GM23338 (cell line): ENCODE measurements around the gene ARHGAP42. TPM values are rescaled to one million over a fixed set of nuclear protein-coding genes. Genes with fewer than 3 reads are reported as not detected.
"Not testable (repeated sequence)": the region's sequence is repeated elsewhere in the genome, so short reads cannot be mapped to it uniquely, and the experiment has no call there.

Experiments
- ATAC-seq: fragments of 200-7000 bp; cut with Tn5 transposase; 3 replicates; pipeline ENCODE4 v1.9.1; 2020
- DNase-seq: peaks from one replicate; pipeline ENCODE4 v3.0.0-alpha.2; 2015; ENCODE audit warnings: low spot score
- H2AFZ ChIP-seq: fragments of 200-600 bp; sonication (generic); 2 replicates; pipeline ENCODE4 v1.8.0; 2016; ENCODE audit warnings: antibody characterized with exemption, mild to moderate bottlenecking, moderate library complexity
- H3F3A ChIP-seq: fragments of 200-600 bp; sonication (generic); replicated peaks from 2 replicates; pipeline ENCODE4 v1.8.0; 2017; ENCODE audit warnings: antibody characterized with exemption, mixed run types, low read depth
- H3K27ac ChIP-seq: fragments of 200-600 bp; sonication (generic); 2 replicates; pipeline ENCODE4 v1.6.1; 2016; ENCODE audit warnings: low read depth
- H3K27me3 ChIP-seq: fragments of 200-600 bp; sonication (generic); 2 replicates; pipeline ENCODE4 v1.8.0; 2016; ENCODE audit warnings: mild to moderate bottlenecking, mixed run types, moderate library complexity; ENCODE audit not compliant: insufficient read depth
- H3K36me3 ChIP-seq: fragments of 200-600 bp; sonication (generic); 2 replicates; pipeline ENCODE4 v1.8.0; 2016; ENCODE audit warnings: mild to moderate bottlenecking; ENCODE audit not compliant: insufficient read depth
- H3K4me1 ChIP-seq: fragments of 200-600 bp; sonication (generic); 2 replicates; pipeline ENCODE4 v1.8.0; 2016; ENCODE audit warnings: mild to moderate bottlenecking, moderate library complexity; ENCODE audit not compliant: insufficient read depth
- H3K4me2 ChIP-seq: fragments of 200-600 bp; sonication (generic); 2 replicates; pipeline ENCODE4 v1.7.1; 2017; ENCODE audit warnings: mixed run types
- H3K4me3 ChIP-seq: fragments of 200-600 bp; sonication (generic); 2 replicates; pipeline ENCODE4 v1.6.1; 2016; ENCODE audit warnings: mixed run types
- H3K79me2 ChIP-seq: fragments of 200-600 bp; sonication (generic); replicated peaks from 2 replicates; pipeline ENCODE4 v1.8.0; 2017; ENCODE audit warnings: mild to moderate bottlenecking; ENCODE audit not compliant: insufficient read depth
- H3K9me2 ChIP-seq: fragments of 200-600 bp; sonication (generic); 2 replicates; pipeline ENCODE4 v1.8.0; 2017; ENCODE audit not compliant: insufficient read depth
- H4K20me1 ChIP-seq: fragments of 200-600 bp; sonication (generic); replicated peaks from 2 replicates; pipeline ENCODE4 v1.8.0; 2017; ENCODE audit warnings: mild to moderate bottlenecking; ENCODE audit not compliant: insufficient read depth
- H3K27ac Mint-ChIP-seq: 2 replicates; pipeline ENCODE4 v1.8.0; 2020; ENCODE audit warnings: inconsistent platforms, mild to moderate bottlenecking, moderate library complexity, mixed read lengths
- H3K27me3 Mint-ChIP-seq: 3 replicates; pipeline ENCODE4 v1.8.0; 2022; ENCODE audit warnings: low read depth, mild to moderate bottlenecking, moderate library complexity, mixed read lengths, inconsistent platforms; ENCODE audit not compliant: insufficient read depth, poor library complexity
- H3K36me3 Mint-ChIP-seq: 3 replicates; pipeline ENCODE4 v1.8.0; 2021; ENCODE audit warnings: low read depth, mild to moderate bottlenecking, inconsistent platforms, moderate library complexity, mixed read lengths
- H3K4me1 Mint-ChIP-seq: 3 replicates; pipeline ENCODE4 v1.8.0; 2020; ENCODE audit warnings: mild to moderate bottlenecking, inconsistent platforms, mixed read lengths
- H3K4me3 Mint-ChIP-seq: 3 replicates; pipeline ENCODE4 v1.8.0; 2021; ENCODE audit warnings: moderate library complexity, mild to moderate bottlenecking, inconsistent platforms, mixed read lengths
- H3K9me3 Mint-ChIP-seq: 3 replicates; pipeline ENCODE4 v1.8.0; 2020; ENCODE audit warnings: moderate library complexity, mild to moderate bottlenecking, inconsistent platforms, mixed read lengths
- CREB1 ChIP-seq: fragments of 250-450 bp; sonication (Bioruptor Pico); IDR thresholded peaks from 2 replicates; pipeline ENCODE4 v1.5.0; 2020; ENCODE audit warnings: low read depth, mild to moderate bottlenecking, moderate library complexity
- EZH2phosphoT487 ChIP-seq: fragments of 200-600 bp; sonication (generic); IDR thresholded peaks from one replicate; pipeline ENCODE4 v1.8.1; 2018; ENCODE audit warnings: antibody characterized with exemption; ENCODE audit not compliant: unreplicated experiment
- JUNB ChIP-seq: IDR thresholded peaks from one replicate; pipeline ENCODE4 v1.6.1; 2016; ENCODE audit warnings: antibody characterized with exemption; ENCODE audit not compliant: unreplicated experiment
- POLR2AphosphoS5 ChIP-seq: IDR thresholded peaks from 2 replicates; pipeline ENCODE4 v1.6.1; 2016; ENCODE audit warnings: antibody characterized with exemption, low read depth
- REST ChIP-seq: IDR thresholded peaks from one replicate; pipeline ENCODE4 v1.6.1; 2018; ENCODE audit warnings: antibody characterized with exemption; ENCODE audit not compliant: unreplicated experiment
- ZNF114 ChIP-seq: fragments of 250-450 bp; sonication (Bioruptor Pico); IDR thresholded peaks from 2 replicates; pipeline ENCODE4 v1.5.0; 2020; ENCODE audit warnings: mild to moderate bottlenecking, moderate library complexity
- ZNF462 ChIP-seq: fragments of 250-450 bp; sonication (Bioruptor Pico); IDR thresholded peaks from 2 replicates; pipeline ENCODE4 v1.5.0; 2020; ENCODE audit warnings: mild to moderate bottlenecking, moderate library complexity
- polyA plus RNA-seq: library from polyadenylated mRNA; unstranded; fragments of >200 nt; fragmentation: Nextera tagmentation; extraction: Ambion mirVana; gene quantifications from 2 replicates; pipeline ENCODE4 v1.2.1, GENCODE V29; 2016
- total RNA-seq: library from RNA; depleted of rRNA; stranded (reverse); fragments of >200 nt; shearing (Covaris generic); gene quantifications from 2 replicates; pipeline ENCODE4 v1.2.3, GENCODE V29; 2014
- TF ChIP-seq, protein P1 (sequence below): IDR thresholded peaks from 2 replicates; pipeline ENCODE4 v1.6.1; 2016; ENCODE audit warnings: antibody characterized with exemption

Gene ARHGAP42
- total and polyA plus RNA-seq, 2 experiments from 2014 or later = 23.7 to 35.7 TPM

DNA sequence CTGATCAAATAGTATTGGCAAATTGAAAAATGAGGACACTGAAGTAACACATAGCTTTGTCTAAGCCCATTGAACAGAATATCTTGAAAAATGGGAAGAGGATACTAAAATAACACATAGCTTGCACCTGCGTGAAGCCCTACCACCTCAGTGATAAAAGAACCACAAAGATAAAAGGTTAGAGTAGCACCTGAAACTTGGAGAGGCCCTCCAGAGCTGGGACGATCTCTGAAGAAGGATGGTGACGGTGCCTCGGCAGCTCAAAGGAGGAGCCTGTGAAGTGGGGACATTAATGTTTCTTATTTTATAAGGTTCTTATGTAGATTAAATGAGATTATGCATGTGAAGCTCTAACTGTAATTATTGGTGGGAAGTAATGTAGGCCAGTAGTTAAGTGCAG, 23.1 kb upstream of the ARHGAP42 start (continued):
- TF ChIP-seq ZNF462 = no peak

DNA sequence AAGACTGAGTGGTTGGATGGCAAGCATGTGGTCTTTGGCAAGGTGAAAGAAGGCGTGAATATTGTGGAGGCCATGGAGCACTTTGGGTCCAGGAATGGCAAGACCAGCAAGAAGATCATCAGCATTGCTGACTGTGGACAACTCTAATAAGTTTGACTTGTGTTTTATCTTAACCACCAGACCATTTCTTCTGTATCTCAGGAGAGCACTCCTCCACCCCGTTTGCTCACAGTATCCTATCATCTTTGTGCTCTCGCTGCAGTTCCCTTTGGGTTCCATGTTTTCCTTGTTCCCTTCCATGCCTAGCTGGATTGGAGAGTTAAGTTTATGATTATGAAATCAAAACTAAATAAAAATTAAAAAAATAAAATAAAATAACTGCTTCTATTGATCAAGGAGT, 20.3 kb upstream of the ARHGAP42 start:
- not testable (repeated sequence) for ATAC-seq, DNase-seq, H3K27me3 ChIP-seq, H3K9me2 ChIP-seq, H3K27ac ChIP-seq, H3K4me1 ChIP-seq, H4K20me1 ChIP-seq, H3K4me3 Mint-ChIP-seq, H3K9me3 Mint-ChIP-seq, H3K27me3 Mint-ChIP-seq, H3K4me2 ChIP-seq, H3F3A ChIP-seq, H3K4me3 ChIP-seq, H3K36me3 ChIP-seq, H3K79me2 ChIP-seq, H2AFZ ChIP-seq, H3K27ac Mint-ChIP-seq, H3K36me3 Mint-ChIP-seq
- peaks cover 16% of the 10 kb centered on the region for H3K4me1 Mint-ChIP-seq

GRCh38 chr11:100667449-100667848, 19.6 kb upstream of the ARHGAP42 start:
- DNase-seq = no peak
- Histone ChIP-seq H3K4me3 (no peak overlapping the region), H3K79me2 (no peaks in the 10 kb centered on the region), H3K27ac (no peak overlapping the region), H3K4me1 (peaks cover 3% of the 10 kb centered on the region; the same call in 1 of the 2 replicates), H3K36me3 (no peaks in the 10 kb centered on the region), H3K27me3 (no peaks in the 10 kb centered on the region), H4K20me1 (no peaks in the 10 kb centered on the region), H2AFZ (no peak overlapping the region), H3F3A (no peaks in the 10 kb centered on the region), H3K4me2 (no peak overlapping the region), H3K9me2 (peaks cover 2% of the 10 kb centered on the region; the same call in 1 of the 2 replicates)
- no peaks in the 10 kb centered on the region for H3K9me3 Mint-ChIP-seq
- no peak for ATAC-seq
- H3K27ac Mint-ChIP-seq = no peak overlapping the region
- peaks cover 16% of the 10 kb centered on the region for H3K4me1 Mint-ChIP-seq
- no peak overlapping the region for H3K4me3 Mint-ChIP-seq
- H3K27me3 Mint-ChIP-seq = peaks cover 3% of the 10 kb centered on the region
- no peaks in the 10 kb centered on the region for H3K36me3 Mint-ChIP-seq
- no peak for TF ChIP-seq EZH2phosphoT487
- TF ChIP-seq JUNB = no peak
- no peak for TF ChIP-seq CREB1 (CRISPR knock-in tag)
- TF ChIP-seq POLR2AphosphoS5 = no peak
- TF ChIP-seq, protein P1, sequence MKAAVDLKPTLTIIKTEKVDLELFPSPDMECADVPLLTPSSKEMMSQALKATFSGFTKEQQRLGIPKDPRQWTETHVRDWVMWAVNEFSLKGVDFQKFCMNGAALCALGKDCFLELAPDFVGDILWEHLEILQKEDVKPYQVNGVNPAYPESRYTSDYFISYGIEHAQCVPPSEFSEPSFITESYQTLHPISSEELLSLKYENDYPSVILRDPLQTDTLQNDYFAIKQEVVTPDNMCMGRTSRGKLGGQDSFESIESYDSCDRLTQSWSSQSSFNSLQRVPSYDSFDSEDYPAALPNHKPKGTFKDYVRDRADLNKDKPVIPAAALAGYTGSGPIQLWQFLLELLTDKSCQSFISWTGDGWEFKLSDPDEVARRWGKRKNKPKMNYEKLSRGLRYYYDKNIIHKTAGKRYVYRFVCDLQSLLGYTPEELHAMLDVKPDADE = no peak
- TF ChIP-seq ZNF114 (CRISPR knock-in tag) = no peak
- TF ChIP-seq REST = no peak
